WTC11 (cell line): ENCODE measurements around the gene ARMH4. TPM values are rescaled to one million over a fixed set of nuclear protein-coding genes. Genes with fewer than 3 reads are reported as not detected.

ENCODE experiments used
- ATAC-seq: fragments of 200-7000 bp; cut with Tn5 transposase; 2 replicates; pipeline ENCODE4 v1.10.0; 2021; ENCODE audit warnings: mild to moderate bottlenecking, moderate library complexity
- CTCF ChIA-PET: fragments of 300-600 bp; sonication (Branson Sonifier 250); formaldehyde crosslinking; loops from one replicate; lab custom pipeline; 2021; ENCODE audit warnings: antibody characterized with exemption; lab: Charles Lee
- POLR2A ChIA-PET: fragments of 350-600 bp; sonication (Branson Sonifier 250); formaldehyde crosslinking; loops from one replicate; lab custom pipeline; 2021; ENCODE audit warnings: antibody characterized with exemption; lab: Charles Lee
- DNase-seq: peaks from one replicate; pipeline ENCODE4 v3.0.0; 2021; ENCODE audit warnings: low spot score
- H3K27ac Mint-ChIP-seq: 2 replicates; pipeline ENCODE4 v1.8.0; 2021; ENCODE audit warnings: mixed read lengths
- H3K27me3 Mint-ChIP-seq: 2 replicates; pipeline ENCODE4 v1.8.0; 2021; ENCODE audit warnings: low read depth, mild to moderate bottlenecking, moderate library complexity, mixed read lengths
- H3K36me3 Mint-ChIP-seq: 2 replicates; pipeline ENCODE4 v1.8.0; 2021; ENCODE audit warnings: mixed read lengths
- H3K4me1 Mint-ChIP-seq: 2 replicates; pipeline ENCODE4 v1.8.0; 2022; ENCODE audit warnings: mixed read lengths
- H3K4me3 Mint-ChIP-seq: 2 replicates; pipeline ENCODE4 v1.8.0; 2021; ENCODE audit warnings: mild to moderate bottlenecking, moderate library complexity, mixed read lengths
- H3K9me3 Mint-ChIP-seq: 2 replicates; pipeline ENCODE4 v1.8.0; 2021; ENCODE audit warnings: mixed read lengths
- CDX4 ChIP-seq: fragments of 250-450 bp; sonication (Bioruptor Pico); IDR thresholded peaks from 2 replicates; pipeline ENCODE4 v1.9.0; 2021; ENCODE audit warnings: moderate library complexity, mild to moderate bottlenecking, inconsistent platforms, borderline replicate concordance
- FOXP4 ChIP-seq: sonication (generic); formaldehyde crosslinking; IDR thresholded peaks from 2 replicates; pipeline ENCODE4 v1.8.0; 2022; ENCODE audit warnings: mild to moderate bottlenecking, missing genetic modification reagents
- HMGA2 ChIP-seq: fragments of 250-450 bp; sonication (Bioruptor Pico); IDR thresholded peaks from 2 replicates; pipeline ENCODE4 v1.4.0; 2021; ENCODE audit warnings: mild to moderate bottlenecking, moderate library complexity
- IRF2 ChIP-seq: sonication (generic); formaldehyde crosslinking; IDR thresholded peaks from 2 replicates; pipeline ENCODE4 v1.8.0; 2022; ENCODE audit warnings: low read depth, missing genetic modification reagents, borderline replicate concordance
- JUN ChIP-seq: sonication (generic); formaldehyde crosslinking; IDR thresholded peaks from 2 replicates; pipeline ENCODE4 v1.8.0; 2023; ENCODE audit warnings: mild to moderate bottlenecking, missing genetic modification reagents
- MAX ChIP-seq: sonication (generic); formaldehyde crosslinking; IDR thresholded peaks from 2 replicates; pipeline ENCODE4 v1.8.0; 2022; ENCODE audit warnings: mild to moderate bottlenecking, missing genetic modification reagents
- MYBL2 ChIP-seq: sonication (generic); formaldehyde crosslinking; IDR thresholded peaks from 2 replicates; pipeline ENCODE4 v1.8.1; 2023; ENCODE audit warnings: mild to moderate bottlenecking, moderate library complexity, missing genetic modification reagents
- NR3C1 ChIP-seq: sonication (generic); formaldehyde crosslinking; conservative IDR thresholded peaks from 2 replicates; pipeline ENCODE4 v1.8.1; 2023; ENCODE audit warnings: low read depth, mild to moderate bottlenecking, missing genetic modification reagents
- TEAD4 ChIP-seq: sonication (generic); formaldehyde crosslinking; IDR thresholded peaks from 2 replicates; pipeline ENCODE4 v1.8.0; 2022; ENCODE audit warnings: mild to moderate bottlenecking, missing genetic modification reagents
- USF1 ChIP-seq: sonication (generic); formaldehyde crosslinking; IDR thresholded peaks from 2 replicates; pipeline ENCODE4 v1.8.0; 2022; ENCODE audit warnings: mild to moderate bottlenecking, missing genetic modification reagents
- USF2 ChIP-seq: sonication (generic); formaldehyde crosslinking; IDR thresholded peaks from 2 replicates; pipeline ENCODE4 v1.8.1; 2023; ENCODE audit warnings: mild to moderate bottlenecking, missing genetic modification reagents, moderate library complexity
- ZNF121 ChIP-seq: sonication (generic); formaldehyde crosslinking; IDR thresholded peaks from 2 replicates; pipeline ENCODE4 v1.8.0; 2023; ENCODE audit warnings: missing genetic modification reagents
- ZNF263 ChIP-seq: sonication (generic); formaldehyde crosslinking; IDR thresholded peaks from 2 replicates; pipeline ENCODE4 v1.8.1; 2022; ENCODE audit warnings: low read depth, mild to moderate bottlenecking, moderate library complexity, missing genetic modification reagents
- ZNF396 ChIP-seq: fragments of 250-450 bp; sonication (Bioruptor Pico); IDR thresholded peaks from 2 replicates; pipeline ENCODE4 v1.8.0; 2021; ENCODE audit warnings: mild to moderate bottlenecking, moderate library complexity, borderline replicate concordance
- ZSCAN18 ChIP-seq: fragments of 250-450 bp; sonication (Bioruptor Pico); IDR thresholded peaks from 2 replicates; pipeline ENCODE4 v2.1.2; 2022; ENCODE audit warnings: mild to moderate bottlenecking, moderate library complexity
- total RNA-seq: library from RNA; stranded (reverse); gene quantifications from 3 replicates; pipeline ENCODE4 v1.2.3, GENCODE V29; 2021
- TF ChIP-seq, protein P1 (sequence below): sonication (generic); formaldehyde crosslinking; IDR thresholded peaks from 2 replicates; pipeline ENCODE4 v1.8.1; 2022; ENCODE audit warnings: mild to moderate bottlenecking, moderate library complexity, missing genetic modification reagents
- TF ChIP-seq, protein P2 (sequence below): sonication (generic); formaldehyde crosslinking; IDR thresholded peaks from 2 replicates; pipeline ENCODE4 v1.8.1; 2022; ENCODE audit warnings: mild to moderate bottlenecking, missing genetic modification reagents, moderate library complexity, borderline replicate concordance
- TF ChIP-seq, protein P3 (sequence below): sonication (generic); formaldehyde crosslinking; IDR thresholded peaks from 2 replicates; pipeline ENCODE4 v1.8.0; 2023; ENCODE audit warnings: missing genetic modification reagents

Gene ARMH4
- total RNA-seq, 1 experiment from 2014 or later, result 12.2 TPM

GRCh38 chr14:57960946-57961785 lies 190.8 kb downstream of the ARMH4 start:
- peaks cover 5% of the 10 kb centered on the region; the same call in 1 of the 2 replicates for H3K27me3 Mint-ChIP-seq
- H3K36me3 Mint-ChIP-seq, result no peaks in the 10 kb centered on the region
- H3K27ac Mint-ChIP-seq, result no peak overlapping the region
- peaks cover 27% of the 10 kb centered on the region for H3K4me1 Mint-ChIP-seq
- ATAC-seq, result no peak
- no peak for DNase-seq
- POLR2A ChIA-PET, result no interaction called here
- CTCF ChIA-PET, result interaction anchor here (0.9 kb wide), 1 partner anchor 65 kb away, joined by 3 read pairs; no protein-coding TSS in a partner anchor
- peaks cover 6% of the 10 kb centered on the region for H3K9me3 Mint-ChIP-seq
- TF ChIP-seq NR3C1 (CRISPR knock-in tag) (no peak), ZNF263 (CRISPR knock-in tag) (no peak), FOXP4 (CRISPR knock-in tag) (no peak), MYBL2 (CRISPR knock-in tag) (no peak), ZNF396 (CRISPR knock-in tag) (no peak), TEAD4 (no peak), JUN (CRISPR knock-in tag) (no peak), CDX4 (CRISPR knock-in tag) (no peak), ZSCAN18 (CRISPR knock-in tag) (no peak), HMGA2 (no peak), MAX (CRISPR knock-in tag) (no peak), IRF2 (CRISPR knock-in tag) (no peak), USF1 (no peak), USF2 (no peak), ZNF121 (CRISPR knock-in tag) (no peak)
- TF ChIP-seq, protein P1, sequence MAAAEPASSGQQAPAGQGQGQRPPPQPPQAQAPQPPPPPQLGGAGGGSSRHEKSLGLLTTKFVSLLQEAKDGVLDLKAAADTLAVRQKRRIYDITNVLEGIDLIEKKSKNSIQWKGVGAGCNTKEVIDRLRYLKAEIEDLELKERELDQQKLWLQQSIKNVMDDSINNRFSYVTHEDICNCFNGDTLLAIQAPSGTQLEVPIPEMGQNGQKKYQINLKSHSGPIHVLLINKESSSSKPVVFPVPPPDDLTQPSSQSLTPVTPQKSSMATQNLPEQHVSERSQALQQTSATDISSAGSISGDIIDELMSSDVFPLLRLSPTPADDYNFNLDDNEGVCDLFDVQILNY, result no peak
- TF ChIP-seq, protein P2, sequence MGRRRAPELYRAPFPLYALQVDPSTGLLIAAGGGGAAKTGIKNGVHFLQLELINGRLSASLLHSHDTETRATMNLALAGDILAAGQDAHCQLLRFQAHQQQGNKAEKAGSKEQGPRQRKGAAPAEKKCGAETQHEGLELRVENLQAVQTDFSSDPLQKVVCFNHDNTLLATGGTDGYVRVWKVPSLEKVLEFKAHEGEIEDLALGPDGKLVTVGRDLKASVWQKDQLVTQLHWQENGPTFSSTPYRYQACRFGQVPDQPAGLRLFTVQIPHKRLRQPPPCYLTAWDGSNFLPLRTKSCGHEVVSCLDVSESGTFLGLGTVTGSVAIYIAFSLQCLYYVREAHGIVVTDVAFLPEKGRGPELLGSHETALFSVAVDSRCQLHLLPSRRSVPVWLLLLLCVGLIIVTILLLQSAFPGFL, result no peak
- TF ChIP-seq, protein P3, sequence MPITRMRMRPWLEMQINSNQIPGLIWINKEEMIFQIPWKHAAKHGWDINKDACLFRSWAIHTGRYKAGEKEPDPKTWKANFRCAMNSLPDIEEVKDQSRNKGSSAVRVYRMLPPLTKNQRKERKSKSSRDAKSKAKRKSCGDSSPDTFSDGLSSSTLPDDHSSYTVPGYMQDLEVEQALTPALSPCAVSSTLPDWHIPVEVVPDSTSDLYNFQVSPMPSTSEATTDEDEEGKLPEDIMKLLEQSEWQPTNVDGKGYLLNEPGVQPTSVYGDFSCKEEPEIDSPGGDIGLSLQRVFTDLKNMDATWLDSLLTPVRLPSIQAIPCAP, result no peak
- H3K4me3 Mint-ChIP-seq, result no peak overlapping the region
